ENCODE measurements around the gene TRAM2. TPM values are rescaled to one million over a fixed set of nuclear protein-coding genes. Genes with fewer than 3 reads are reported as not detected.

TRAM2 gene
- total and polyA plus RNA-seq, 2 of the 4 experiments (the other 2 are of a cell fraction): 77.2 to 95.7 TPM

GRCh38 chr6:52620055-52620905 lies 43.4 kb upstream of the TRAM2 start:
- 86% methylated on average over 1 of the region's 2 CpGs; no CpG with 5 or more reads in 1 of the 2 experiments for WGBS, 2 experiments (ENCODE audit: extremely low coverage in 2 of 2, insufficient read length in 1 of 2)
- H3K23ac ChIP-seq (ENCODE audit: low read depth, low read length): peak overlapping the region; percentile 74; the same call in 1 of the 2 replicates
- H3K4me3 ChIP-seq (ENCODE audit: insufficient read depth, low read depth, low read length): no peak overlapping the region
- ATAC-seq (ENCODE audit: low read depth) (peak; percentile 68), DNase-seq (no peak)
- H3K79me1 ChIP-seq (ENCODE audit: low read depth in 1 of 2, low read length in 2 of 2): no peaks in the 10 kb centered on the region
- H3K14ac ChIP-seq (replicated peaks; ENCODE audit: low read depth, low read length): peak overlapping the region; percentile 72; the same call in 1 of the 2 replicates
- BruUV-seq (replicated peaks): no TSS peak
- no peak overlapping the region for H2BK5ac ChIP-seq (ENCODE audit: low read depth, low read length, poor library complexity, severe bottlenecking)
- peaks cover 8% of the 10 kb centered on the region for H3K9me1 ChIP-seq (ENCODE audit: insufficient read depth, low read length)
- H4K5ac ChIP-seq (ENCODE audit: low read depth, low read length): 0 out of 2 replicates have a peak overlapping the region, but pooled peaks have one; percentile 54
- TF ChIP-seq NFE2L2 (IDR thresholded peaks at IDR 0.05; ENCODE audit: low read depth, low read length): no peak
- no peak for TF ChIP-seq SMC3 (IDR thresholded peaks at IDR 0.05; ENCODE audit: low read depth, low read length)
- no peak for TF ChIP-seq BHLHE40 (IDR thresholded peaks at IDR 0.05; ENCODE audit: low read depth, low read length)
- no peak for TF ChIP-seq MAZ (IDR thresholded peaks at IDR 0.05; ENCODE audit: borderline replicate concordance, low read depth, low read length)
- no peak for TF ChIP-seq MXI1 (IDR thresholded peaks at IDR 0.05; ENCODE audit: borderline replicate concordance, low read depth, low read length)
- TF ChIP-seq POLR2A (IDR thresholded peaks at IDR 0.05; ENCODE audit: low read depth, low read length): no peak
- no peak for TF ChIP-seq FOS (IDR thresholded peaks at IDR 0.05; ENCODE audit: low read depth, low read length)
- TF ChIP-seq CTCF (conservative IDR thresholded peaks at IDR 0.05; ENCODE audit: low read depth, low read length): no peak
- no peak for TF ChIP-seq CEBPB (IDR thresholded peaks at IDR 0.05; ENCODE audit: low read depth, low read length)
- no peak for TF ChIP-seq RAD21 (IDR thresholded peaks at IDR 0.05; ENCODE audit: low read length)
- CTCF ChIA-PET: interaction anchor here (1.4 kb wide), 1 partner anchor 32 kb away, joined by 4 read pairs; no protein-coding TSS in a partner anchor
- no peaks in the 10 kb centered on the region for H3K9me3 ChIP-seq (ENCODE audit: control insufficient read depth, insufficient read depth, low read length)
- H2BK120ac ChIP-seq (ENCODE audit: low read depth, low read length): peak overlapping the region; percentile 37
- in situ Hi-C loops (cut with MboI; ENCODE audit: low sequenced_read_pairs) (no loop called here), dilution Hi-C loops (cut with HindIII; ENCODE audit: low sequenced_read_pairs, unreplicated experiment) (no loop called here), intact Hi-C loops (cut with micrococcal nuclease) (no loop called here)
- no peak overlapping the region for H3K56ac ChIP-seq (ENCODE audit: extremely low read depth, insufficient read depth, low read length)
- peak overlapping the region; percentile 68 for H2AFZ ChIP-seq (replicated peaks; ENCODE audit: low read length, poor library complexity)
- no peaks in the 10 kb centered on the region for H3K27me3 ChIP-seq (ENCODE audit: control insufficient read depth, insufficient read depth, low read length)
- peak overlapping the region; percentile 22; the same call in 1 of the 2 replicates for H4K91ac ChIP-seq (ENCODE audit: insufficient read depth, low read depth, low read length)
- H3K9ac ChIP-seq (ENCODE audit: low read depth, low read length): no peak overlapping the region
- peak overlapping the region; percentile 56; the same call in 1 of the 3 replicates for H2BK15ac ChIP-seq (ENCODE audit: low read depth, low read length)
- peaks cover 14% of the 10 kb centered on the region for H3K4me1 ChIP-seq (ENCODE audit: control insufficient read depth, insufficient read depth, low read length)
- no peaks in the 10 kb centered on the region for H4K20me1 ChIP-seq (ENCODE audit: insufficient read depth, low read length)
- H4K8ac ChIP-seq (ENCODE audit: low read depth in 2 of 2, low read length in 2 of 2): peak overlapping the region in 1 of 2 experiments; percentile 69; a peak in 1 of 4 replicates
- peak overlapping the region; percentile 13 for H2AK9ac ChIP-seq (replicated peaks; ENCODE audit: low read depth, low read length, poor library complexity)
- H3K18ac ChIP-seq (ENCODE audit: low read depth, low read length): peak overlapping the region; percentile 11; the same call in 1 of the 2 replicates
- peak overlapping the region; percentile 26 for H2BK20ac ChIP-seq (ENCODE audit: low read depth, low read length)
- peak overlapping the region; percentile 2; the same call in 1 of the 2 replicates for H2AK5ac ChIP-seq (ENCODE audit: low read depth, low read length)
- POLR2A ChIA-PET (ENCODE audit: unreplicated experiment): no interaction called here
- H3K36me3 ChIP-seq (ENCODE audit: control insufficient read depth, insufficient read depth, low read length): no peaks in the 10 kb centered on the region
- H3K27ac ChIP-seq (ENCODE audit: insufficient read depth, low read length): no peak overlapping the region
- no peak overlapping the region; the same call in 1 of the 2 replicates for H3K4me2 ChIP-seq (ENCODE audit: low read depth, low read length)
- H3K4ac ChIP-seq (ENCODE audit: low read depth, low read length): peak overlapping the region; percentile 59

All from IMR-90 (cell line).